Measurements from ENCODE around the gene TWNK.

DNA sequence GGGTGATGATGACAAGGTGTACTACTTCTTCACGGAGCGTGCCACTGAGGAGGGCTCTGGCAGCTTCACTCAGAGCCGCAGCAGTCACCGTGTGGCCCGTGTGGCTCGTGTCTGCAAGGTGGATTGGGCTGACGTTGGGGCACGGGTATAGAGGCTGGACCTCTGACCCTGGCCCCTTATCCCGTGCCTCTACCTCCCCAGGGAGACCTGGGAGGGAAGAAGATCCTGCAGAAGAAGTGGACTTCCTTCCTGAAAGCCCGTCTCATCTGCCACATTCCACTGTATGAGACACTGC lies 8.5 kb upstream of the TWNK start:
- TF ChIP-seq, protein P1, sequence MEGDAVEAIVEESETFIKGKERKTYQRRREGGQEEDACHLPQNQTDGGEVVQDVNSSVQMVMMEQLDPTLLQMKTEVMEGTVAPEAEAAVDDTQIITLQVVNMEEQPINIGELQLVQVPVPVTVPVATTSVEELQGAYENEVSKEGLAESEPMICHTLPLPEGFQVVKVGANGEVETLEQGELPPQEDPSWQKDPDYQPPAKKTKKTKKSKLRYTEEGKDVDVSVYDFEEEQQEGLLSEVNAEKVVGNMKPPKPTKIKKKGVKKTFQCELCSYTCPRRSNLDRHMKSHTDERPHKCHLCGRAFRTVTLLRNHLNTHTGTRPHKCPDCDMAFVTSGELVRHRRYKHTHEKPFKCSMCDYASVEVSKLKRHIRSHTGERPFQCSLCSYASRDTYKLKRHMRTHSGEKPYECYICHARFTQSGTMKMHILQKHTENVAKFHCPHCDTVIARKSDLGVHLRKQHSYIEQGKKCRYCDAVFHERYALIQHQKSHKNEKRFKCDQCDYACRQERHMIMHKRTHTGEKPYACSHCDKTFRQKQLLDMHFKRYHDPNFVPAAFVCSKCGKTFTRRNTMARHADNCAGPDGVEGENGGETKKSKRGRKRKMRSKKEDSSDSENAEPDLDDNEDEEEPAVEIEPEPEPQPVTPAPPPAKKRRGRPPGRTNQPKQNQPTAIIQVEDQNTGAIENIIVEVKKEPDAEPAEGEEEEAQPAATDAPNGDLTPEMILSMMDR (IDR thresholded peaks at IDR 0.05 in 4 of 5, conservative IDR thresholded peaks at IDR 0.05 in 1 of 5), result no peak
- no peak for TF ChIP-seq POLR2A (IDR thresholded peaks at IDR 0.05)
